MM.1S (cell line): ENCODE measurements around the gene IRF1.

Source experiments
- DNase-seq: peaks from one replicate; pipeline ENCODE4 v3.0.0-alpha.2; 2015
- H2AFZ ChIP-seq: fragments of 300-600 bp; sonication (generic); 2 replicates; pipeline ENCODE4 v1.6.0; 2016; ENCODE audit warnings: antibody characterized with exemption, low read length
- H3F3A ChIP-seq: fragments of 300-600 bp; sonication (generic); 2 replicates; pipeline ENCODE4 v1.6.1; 2016; ENCODE audit warnings: mild to moderate bottlenecking, antibody characterized with exemption, low read length, moderate library complexity, mixed read lengths; ENCODE audit not compliant: insufficient read depth
- H3K27ac ChIP-seq: fragments of 300-600 bp; sonication (generic); 2 replicates; pipeline ENCODE4 v1.5.1; 2016; ENCODE audit warnings: mild to moderate bottlenecking, low read length
- H3K27me3 ChIP-seq: fragments of 300-600 bp; sonication (generic); replicated peaks from 2 replicates; pipeline ENCODE4 v1.6.0; 2016; ENCODE audit warnings: low read length; ENCODE audit not compliant: insufficient read depth
- H3K36me3 ChIP-seq: fragments of 300-600 bp; sonication (generic); replicated peaks from 2 replicates; pipeline ENCODE4 v1.6.1; 2016; ENCODE audit warnings: mild to moderate bottlenecking, low read length, mixed read lengths; ENCODE audit not compliant: insufficient read depth
- H3K4me1 ChIP-seq: fragments of 300-600 bp; sonication (generic); 2 replicates; pipeline ENCODE4 v1.6.1; 2016; ENCODE audit warnings: low read length, mixed read lengths
- H3K4me2 ChIP-seq: fragments of 300-600 bp; sonication (generic); 2 replicates; pipeline ENCODE4 v1.6.0; 2016; ENCODE audit warnings: low read depth, low read length
- H3K4me3 ChIP-seq: fragments of 300-600 bp; sonication (generic); 2 replicates; pipeline ENCODE4 v1.5.1; 2016; ENCODE audit warnings: low read length, mixed read lengths
- H3K79me2 ChIP-seq: fragments of 300-600 bp; sonication (generic); 2 replicates; pipeline ENCODE4 v1.6.1; 2016; ENCODE audit warnings: mixed run types, low read length, mixed read lengths
- H3K9ac ChIP-seq: fragments of 300-600 bp; sonication (generic); 2 replicates; pipeline ENCODE4 v1.6.1; 2016; ENCODE audit warnings: low read length, mixed read lengths
- H3K9me2 ChIP-seq: fragments of 300-600 bp; sonication (generic); replicated peaks from 2 replicates; pipeline ENCODE4 v1.6.1; 2016; ENCODE audit warnings: mild to moderate bottlenecking, low read length, mixed read lengths; ENCODE audit not compliant: insufficient read depth
- H3K9me3 ChIP-seq: fragments of 300-600 bp; sonication (generic); replicated peaks from 2 replicates; pipeline ENCODE4 v1.6.1; 2016; ENCODE audit warnings: mild to moderate bottlenecking, low read length, mixed read lengths; ENCODE audit not compliant: insufficient read depth
- H4K20me1 ChIP-seq: fragments of 300-600 bp; sonication (generic); 2 replicates; pipeline ENCODE4 v1.6.1; 2016; ENCODE audit warnings: mild to moderate bottlenecking, low read length, moderate library complexity, mixed read lengths; ENCODE audit not compliant: insufficient read depth
- EZH2 ChIP-seq: fragments of 300-600 bp; sonication (generic); optimal IDR thresholded peaks from 2 replicates; pipeline ENCODE3; 2017; ENCODE audit warnings: low read depth, mild to moderate bottlenecking, antibody characterized with exemption, low read length, mixed read lengths
- EZH2phosphoT487 ChIP-seq: fragments of 300-600 bp; sonication (generic); IDR thresholded peaks from 2 replicates; pipeline ENCODE4 v1.6.1; 2018; ENCODE audit warnings: antibody characterized with exemption, low read length
- TF ChIP-seq, protein P1 (sequence below): fragments of 300-600 bp; sonication (generic); IDR thresholded peaks from 2 replicates; pipeline ENCODE4 v1.5.1; 2016; ENCODE audit warnings: antibody characterized with exemption, low read length, mixed read lengths

Gene IRF1

DNA sequence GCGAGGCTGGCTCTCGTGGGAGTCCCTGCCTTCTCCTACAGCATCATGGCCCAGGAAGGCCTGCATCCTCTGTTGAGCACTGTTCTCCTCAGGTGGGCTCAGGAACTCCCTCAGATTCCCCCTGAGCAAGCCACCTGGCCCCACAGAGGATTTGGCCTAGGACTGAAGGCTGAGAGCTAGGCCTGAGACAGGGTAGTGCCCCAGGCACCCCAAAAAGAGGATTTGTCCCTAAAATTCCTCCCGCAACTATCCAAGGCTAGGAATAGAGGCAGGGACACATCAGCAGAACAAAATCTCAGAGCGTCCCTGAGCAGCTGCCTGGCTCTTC, 11.0 kb upstream of the IRF1 start:
- Histone ChIP-seq H2AFZ (0 out of 2 replicates have a peak overlapping the region, but pooled peaks have one; percentile 2), H3F3A (peaks cover 49% of the 10 kb centered on the region), H3K9ac (peak overlapping the region; percentile 17; the same call in 1 of the 2 replicates), H3K9me3 (no peaks in the 10 kb centered on the region), H3K27ac (peak overlapping the region; percentile 99; the same call in 1 of the 2 replicates), H3K4me1 (peaks cover 63% of the 10 kb centered on the region), H4K20me1 (no peaks in the 10 kb centered on the region), H3K36me3 (no peaks in the 10 kb centered on the region), H3K9me2 (no peaks in the 10 kb centered on the region), H3K4me2 (no peak overlapping the region), H3K79me2 (peaks cover 11% of the 10 kb centered on the region; the same call in 1 of the 2 replicates), H3K27me3 (no peaks in the 10 kb centered on the region), H3K4me3 (no peak overlapping the region)
- DNase-seq, result no peak
- TF ChIP-seq, protein P1, sequence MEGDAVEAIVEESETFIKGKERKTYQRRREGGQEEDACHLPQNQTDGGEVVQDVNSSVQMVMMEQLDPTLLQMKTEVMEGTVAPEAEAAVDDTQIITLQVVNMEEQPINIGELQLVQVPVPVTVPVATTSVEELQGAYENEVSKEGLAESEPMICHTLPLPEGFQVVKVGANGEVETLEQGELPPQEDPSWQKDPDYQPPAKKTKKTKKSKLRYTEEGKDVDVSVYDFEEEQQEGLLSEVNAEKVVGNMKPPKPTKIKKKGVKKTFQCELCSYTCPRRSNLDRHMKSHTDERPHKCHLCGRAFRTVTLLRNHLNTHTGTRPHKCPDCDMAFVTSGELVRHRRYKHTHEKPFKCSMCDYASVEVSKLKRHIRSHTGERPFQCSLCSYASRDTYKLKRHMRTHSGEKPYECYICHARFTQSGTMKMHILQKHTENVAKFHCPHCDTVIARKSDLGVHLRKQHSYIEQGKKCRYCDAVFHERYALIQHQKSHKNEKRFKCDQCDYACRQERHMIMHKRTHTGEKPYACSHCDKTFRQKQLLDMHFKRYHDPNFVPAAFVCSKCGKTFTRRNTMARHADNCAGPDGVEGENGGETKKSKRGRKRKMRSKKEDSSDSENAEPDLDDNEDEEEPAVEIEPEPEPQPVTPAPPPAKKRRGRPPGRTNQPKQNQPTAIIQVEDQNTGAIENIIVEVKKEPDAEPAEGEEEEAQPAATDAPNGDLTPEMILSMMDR, result no peak
- TF ChIP-seq EZH2phosphoT487 (no peak), EZH2 (no peak)

DNA sequence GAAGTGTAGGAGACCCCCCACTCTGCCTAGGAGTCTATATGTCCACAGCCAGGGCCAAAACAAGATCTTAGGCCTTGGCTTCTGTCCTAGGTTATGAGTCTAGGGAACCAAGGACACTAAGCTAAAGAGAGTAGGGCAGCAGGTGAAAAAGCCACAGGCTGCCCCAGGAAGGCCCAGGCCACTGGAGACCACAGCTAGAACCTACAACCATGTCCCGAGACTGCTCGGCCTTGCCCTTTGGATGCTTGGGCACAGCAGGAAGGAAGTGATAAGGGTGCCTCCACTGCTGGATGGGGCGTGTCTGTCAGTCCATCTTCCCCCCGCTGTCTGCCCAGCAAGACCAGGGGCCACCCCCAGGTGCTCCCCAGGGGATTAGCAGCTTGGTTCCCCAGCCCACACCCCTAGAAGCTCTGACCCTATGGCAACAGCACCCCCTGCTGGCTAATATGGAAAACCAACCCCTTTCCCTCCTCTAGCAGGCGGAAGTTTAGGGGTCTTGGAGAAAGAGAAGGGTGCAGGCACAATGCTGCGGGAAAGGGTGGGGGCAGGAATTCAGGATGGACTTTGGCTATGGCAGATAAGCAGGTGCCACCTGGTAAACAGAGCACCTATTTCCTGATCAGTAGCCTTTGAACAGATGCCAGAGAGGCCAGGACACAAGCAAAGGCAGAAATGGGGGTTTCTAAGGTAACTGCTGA, 10.5 kb upstream of the IRF1 start:
- H4K20me1 ChIP-seq, result no peaks in the 10 kb centered on the region
- peaks cover 48% of the 10 kb centered on the region for H3F3A ChIP-seq
- H3K9me2 ChIP-seq, result no peaks in the 10 kb centered on the region
- no peak for TF ChIP-seq EZH2
- no peak for TF ChIP-seq EZH2phosphoT487
- TF ChIP-seq, protein P1, result peak; percentile 98
- peak overlapping the region; percentile 97; the same call in 1 of the 2 replicates for H3K4me2 ChIP-seq
- H3K9me3 ChIP-seq, result no peaks in the 10 kb centered on the region
- no peaks in the 10 kb centered on the region for H3K36me3 ChIP-seq
- H3K27ac ChIP-seq, result peak overlapping the region; percentile 99; the same call in 1 of the 2 replicates
- peaks cover 14% of the 10 kb centered on the region; the same call in 1 of the 2 replicates for H3K79me2 ChIP-seq
- peak overlapping the region; percentile 40; the same call in 1 of the 2 replicates for H3K9ac ChIP-seq
- peaks cover 59% of the 10 kb centered on the region for H3K4me1 ChIP-seq
- no peak overlapping the region for H3K4me3 ChIP-seq
- peak; percentile 80 for DNase-seq
- H2AFZ ChIP-seq, result 0 out of 2 replicates have a peak overlapping the region, but pooled peaks have one; percentile 2
- H3K27me3 ChIP-seq, result no peaks in the 10 kb centered on the region

DNA sequence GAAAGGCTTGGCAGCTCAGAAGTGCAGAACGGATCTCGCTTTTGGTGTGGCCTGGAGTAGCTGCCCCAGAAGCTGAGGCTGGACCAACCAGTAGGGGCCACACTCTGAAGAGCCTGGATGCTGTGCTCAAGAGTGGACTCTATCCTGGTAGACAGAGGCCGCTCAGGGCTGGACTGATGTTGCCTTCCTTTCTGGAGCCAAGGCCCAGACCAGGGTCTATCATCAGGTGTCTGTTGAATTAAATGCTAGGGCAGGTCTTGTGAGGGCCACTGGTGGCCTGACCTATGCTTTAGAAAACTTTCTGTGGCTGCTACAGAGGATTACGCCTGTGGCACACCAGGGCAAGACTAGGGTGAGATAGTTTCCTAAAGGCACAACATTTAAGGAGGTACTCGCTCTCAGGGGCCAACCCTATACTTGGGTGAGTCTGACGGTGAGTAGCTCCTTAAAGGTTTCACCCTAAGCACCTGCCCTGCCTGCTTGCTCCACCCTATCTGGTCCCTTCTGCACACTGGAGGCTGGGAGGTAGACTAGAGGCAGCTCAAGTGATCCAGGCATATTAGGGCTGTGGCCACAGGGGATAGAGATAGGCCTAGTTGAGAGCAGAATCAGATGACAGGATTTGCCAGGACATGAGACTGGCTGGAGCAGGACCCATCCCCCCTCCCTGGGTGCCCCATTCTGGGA, 9.8 kb upstream of the IRF1 start:
- H3F3A ChIP-seq, result peaks cover 50% of the 10 kb centered on the region
- DNase-seq, result peak; percentile 48
- no peaks in the 10 kb centered on the region for H3K27me3 ChIP-seq
- H3K27ac ChIP-seq, result peak overlapping the region; percentile 99
- peak overlapping the region; percentile 40; the same call in 1 of the 2 replicates for H3K9ac ChIP-seq
- H3K4me1 ChIP-seq, result peaks cover 52% of the 10 kb centered on the region
- TF ChIP-seq, protein P1, result no peak
- TF ChIP-seq EZH2 (no peak), EZH2phosphoT487 (no peak)
- H4K20me1 ChIP-seq, result no peaks in the 10 kb centered on the region
- H2AFZ ChIP-seq, result no peak overlapping the region
- H3K4me2 ChIP-seq, result peak overlapping the region; percentile 97; the same call in 1 of the 2 replicates
- no peaks in the 10 kb centered on the region for H3K36me3 ChIP-seq
- no peaks in the 10 kb centered on the region for H3K9me3 ChIP-seq
- H3K9me2 ChIP-seq, result no peaks in the 10 kb centered on the region
- no peak overlapping the region for H3K4me3 ChIP-seq
- H3K79me2 ChIP-seq, result peaks cover 14% of the 10 kb centered on the region; the same call in 1 of the 2 replicates
